IMR-90 (cell line): ENCODE results near the gene CISTR. TPM values are rescaled to one million over a fixed set of nuclear protein-coding genes. Genes with fewer than 3 reads are reported as not detected.

Experiments used
- ATAC-seq: fragments of 200-7000 bp; cut with Tn5 transposase; 2 replicates; pipeline ENCODE4 v1.9.1; 2020; ENCODE audit warnings: low read depth, mild to moderate bottlenecking, moderate library complexity
- BruUV-seq: library from RNA; stranded (reverse); fragments of 400-500 nt; replicated peaks from 2 replicates; lab custom pipeline; 2021; lab: Mats Ljungman, UMichigan
- CTCF ChIA-PET: fragments of 300-600 bp; formaldehyde crosslinking; extraction: SDS; loops from one replicate; lab custom pipeline; 2021; ENCODE audit warnings: antibody characterized with exemption; lab: Yijun Ruan, JAX
- POLR2A ChIA-PET: fragments of 300-600 bp; sonication (Branson Sonifier 250); formaldehyde crosslinking; loops from one replicate; lab custom pipeline; 2022; ENCODE audit warnings: antibody characterized with exemption; ENCODE audit not compliant: unreplicated experiment; lab: Charles Lee
- DNase-seq: peaks from one replicate; pipeline ENCODE4 v3.0.0; 2013
- H2AFZ ChIP-seq: replicated peaks from 2 replicates; pipeline ENCODE3; 2013; ENCODE audit warnings: low read length, mild to moderate bottlenecking; ENCODE audit not compliant: poor library complexity
- H2AK5ac ChIP-seq: 2 replicates; pipeline ENCODE4 v1.6.1; 2013; ENCODE audit warnings: low read depth, low read length, inconsistent platforms
- H2AK9ac ChIP-seq: replicated peaks from 2 replicates; pipeline ENCODE3; 2013; ENCODE audit warnings: mild to moderate bottlenecking, low read depth, low read length, moderate library complexity; ENCODE audit not compliant: poor library complexity
- H2BK120ac ChIP-seq: 2 replicates; pipeline ENCODE4 v1.6.1; 2013; ENCODE audit warnings: low read depth, low read length, inconsistent platforms
- H2BK15ac ChIP-seq: 3 replicates; pipeline ENCODE4 v1.6.1; 2013; ENCODE audit warnings: low read depth, low read length, inconsistent platforms
- H2BK20ac ChIP-seq: 2 replicates; pipeline ENCODE4 v1.6.1; 2013; ENCODE audit warnings: low read depth, mild to moderate bottlenecking, inconsistent platforms, low read length, moderate library complexity
- H2BK5ac ChIP-seq: 2 replicates; pipeline ENCODE4 v1.6.1; 2013; ENCODE audit warnings: mild to moderate bottlenecking, low read depth, low read length, inconsistent platforms; ENCODE audit not compliant: poor library complexity, severe bottlenecking
- H3K14ac ChIP-seq: replicated peaks from 2 replicates; pipeline ENCODE4 v1.6.1; 2013; ENCODE audit warnings: low read depth, low read length, inconsistent platforms
- H3K18ac ChIP-seq: 2 replicates; pipeline ENCODE4 v1.6.1; 2013; ENCODE audit warnings: low read depth, low read length, control low read depth
- H3K23ac ChIP-seq: 2 replicates; pipeline ENCODE4 v1.6.1; 2013; ENCODE audit warnings: low read depth, low read length, inconsistent platforms
- H3K27ac ChIP-seq: 2 replicates; pipeline ENCODE4 v1.5.1; 2013; ENCODE audit warnings: mild to moderate bottlenecking, control low read depth, low read length; ENCODE audit not compliant: insufficient read depth
- H3K27me3 ChIP-seq: 2 replicates; pipeline ENCODE4 v1.6.1; 2013; ENCODE audit warnings: low read length; ENCODE audit not compliant: control insufficient read depth, insufficient read depth
- H3K36me3 ChIP-seq: 2 replicates; pipeline ENCODE4 v1.6.1; 2013; ENCODE audit warnings: low read length, mixed read lengths; ENCODE audit not compliant: control insufficient read depth, insufficient read depth
- H3K4ac ChIP-seq: 2 replicates; pipeline ENCODE4 v1.6.1; 2013; ENCODE audit warnings: low read depth, low read length, inconsistent platforms
- H3K4me1 ChIP-seq: 2 replicates; pipeline ENCODE4 v1.6.1; 2013; ENCODE audit warnings: low read length, mixed read lengths; ENCODE audit not compliant: control insufficient read depth, insufficient read depth
- H3K4me2 ChIP-seq: 2 replicates; pipeline ENCODE4 v1.6.1; 2013; ENCODE audit warnings: low read depth, mild to moderate bottlenecking, control low read depth, low read length, moderate library complexity
- H3K4me3 ChIP-seq: 2 replicates; pipeline ENCODE4 v1.5.1; 2013; ENCODE audit warnings: low read depth, mild to moderate bottlenecking, control low read depth, low read length, moderate library complexity; ENCODE audit not compliant: insufficient read depth
- H3K56ac ChIP-seq: 2 replicates; pipeline ENCODE4 v1.6.1; 2013; ENCODE audit warnings: low read length, inconsistent platforms; ENCODE audit not compliant: insufficient read depth; ENCODE audit errors: extremely low read depth
- H3K79me1 ChIP-seq, 2 experiments: 2 replicates each; pipeline ENCODE4 v1.6.1; 2013; ENCODE audit warnings: low read length in 2 of 2, inconsistent platforms in 1 of 2, low read depth in 1 of 2
- H3K9ac ChIP-seq: 2 replicates; pipeline ENCODE4 v1.6.1; 2013; ENCODE audit warnings: low read depth, low read length, control low read depth
- H3K9me1 ChIP-seq: 2 replicates; pipeline ENCODE4 v1.6.1; 2013; ENCODE audit warnings: low read length, inconsistent platforms; ENCODE audit not compliant: insufficient read depth
- H3K9me3 ChIP-seq: 2 replicates; pipeline ENCODE4 v1.6.1; 2013; ENCODE audit warnings: low read length; ENCODE audit not compliant: control insufficient read depth, insufficient read depth
- H4K20me1 ChIP-seq: 2 replicates; pipeline ENCODE4 v1.6.1; 2013; ENCODE audit warnings: low read length, inconsistent platforms; ENCODE audit not compliant: insufficient read depth
- H4K5ac ChIP-seq: 2 replicates; pipeline ENCODE4 v1.6.1; 2013; ENCODE audit warnings: mild to moderate bottlenecking, low read depth, low read length, control low read depth
- H4K8ac ChIP-seq, 2 experiments: 2 replicates each; pipeline ENCODE4 v1.6.1; 2013; ENCODE audit warnings: low read depth in 2 of 2, low read length in 2 of 2, control low read depth in 1 of 2, inconsistent platforms in 1 of 2
- H4K91ac ChIP-seq: 2 replicates; pipeline ENCODE4 v1.6.1; 2013; ENCODE audit warnings: low read depth, low read length, inconsistent platforms; ENCODE audit not compliant: insufficient read depth
- BHLHE40 ChIP-seq: fragments of 150-350 bp; IDR thresholded peaks from 2 replicates; pipeline ENCODE4 v1.6.1; 2016; ENCODE audit warnings: mild to moderate bottlenecking, low read depth, low read length
- CEBPB ChIP-seq: IDR thresholded peaks from 2 replicates; pipeline ENCODE4 v1.6.1; 2012; ENCODE audit warnings: low read depth, low read length, improper control_type of control experiment
- CHD1 ChIP-seq: IDR thresholded peaks from 2 replicates; pipeline ENCODE4 v1.6.1; 2012; ENCODE audit warnings: low read depth, low read length, improper control_type of control experiment
- MAFK ChIP-seq: IDR thresholded peaks from 2 replicates; pipeline ENCODE4 v1.6.1; 2012; ENCODE audit warnings: low read depth, low read length, improper control_type of control experiment
- MAZ ChIP-seq: IDR thresholded peaks from 2 replicates; pipeline ENCODE4 v1.6.1; 2012; ENCODE audit warnings: low read depth, mild to moderate bottlenecking, low read length, improper control_type of control experiment, moderate library complexity, borderline replicate concordance
- POLR2A ChIP-seq: IDR thresholded peaks from 2 replicates; pipeline ENCODE4 v1.6.1; 2012; ENCODE audit warnings: mild to moderate bottlenecking, low read depth, low read length
- RCOR1 ChIP-seq: IDR thresholded peaks from 2 replicates; pipeline ENCODE4 v1.6.1; 2012; ENCODE audit warnings: mild to moderate bottlenecking, low read length, improper control_type of control experiment; ENCODE audit not compliant: insufficient replicate concordance
- RFX5 ChIP-seq: IDR thresholded peaks from 2 replicates; pipeline ENCODE4 v1.8.0; 2012; ENCODE audit warnings: low read depth, mild to moderate bottlenecking, low read length, moderate library complexity
- SMC3 ChIP-seq: fragments of 150-350 bp; IDR thresholded peaks from 2 replicates; pipeline ENCODE4 v1.6.1; 2016; ENCODE audit warnings: low read depth, mild to moderate bottlenecking, antibody characterized with exemption, low read length, moderate library complexity
- WGBS, 2 experiments: methylation state at CpG; one replicate each; pipeline versions ENCODE4 v1.1.5 to v1.1.7; 2013; ENCODE audit warnings: missing lambda C conversion rate in 2 of 2; ENCODE audit not compliant: insufficient read length in 1 of 2; ENCODE audit errors: extremely low coverage in 2 of 2; 5-methylcytosine and 5-hydroxymethylcytosine counted together
- dilution Hi-C: fragments of 300-500 bp; cut with HindIII; formaldehyde crosslinking; loops from one replicate; pipeline ENCODE4 v1.14.3; 2018; ENCODE audit warnings: low sequenced_read_pairs; ENCODE audit not compliant: unreplicated experiment
- in situ Hi-C: fragments of 300-500 bp; cut with MboI; formaldehyde crosslinking; loops from 3 replicates; pipeline ENCODE4 v1.14.3; 2019; ENCODE audit warnings: low sequenced_read_pairs, inconsistent platforms, mixed read lengths
- intact Hi-C: fragments of 100-400 bp; cut with micrococcal nuclease; formaldehyde crosslinking; loops from 2 replicates; pipeline ENCODE4 v1.10.0; 2022
- polyA plus RNA-seq, 3 experiments: library from polyadenylated mRNA; depleted of rRNA; stranded (reverse); fragments of >200 nt; gene quantifications; 2 replicates each; pipeline ENCODE4 v1.2.3, GENCODE V29; 2012; ENCODE audit warnings: low replicate concordance in 1 of 3
- total RNA-seq: library from RNA; depleted of rRNA; stranded (reverse); fragments of >200 nt; gene quantifications from 2 replicates; pipeline ENCODE4 v1.2.3, GENCODE V29; 2012
- TF ChIP-seq, protein P1 (sequence below): conservative IDR thresholded peaks from 2 replicates; pipeline ENCODE4 v1.5.1; 2012; ENCODE audit warnings: mild to moderate bottlenecking, low read depth, low read length, improper control_type of control experiment
- TF ChIP-seq, protein P2 (sequence below): fragments of 150-350 bp; IDR thresholded peaks from 2 replicates; pipeline ENCODE4 v1.6.1; 2016; ENCODE audit warnings: low read depth, mild to moderate bottlenecking, low read length, moderate library complexity, borderline replicate concordance

CISTR gene
- total and polyA plus RNA-seq, 2 of the 4 experiments (the other 2 are of a cell fraction) = not detected

DNA sequence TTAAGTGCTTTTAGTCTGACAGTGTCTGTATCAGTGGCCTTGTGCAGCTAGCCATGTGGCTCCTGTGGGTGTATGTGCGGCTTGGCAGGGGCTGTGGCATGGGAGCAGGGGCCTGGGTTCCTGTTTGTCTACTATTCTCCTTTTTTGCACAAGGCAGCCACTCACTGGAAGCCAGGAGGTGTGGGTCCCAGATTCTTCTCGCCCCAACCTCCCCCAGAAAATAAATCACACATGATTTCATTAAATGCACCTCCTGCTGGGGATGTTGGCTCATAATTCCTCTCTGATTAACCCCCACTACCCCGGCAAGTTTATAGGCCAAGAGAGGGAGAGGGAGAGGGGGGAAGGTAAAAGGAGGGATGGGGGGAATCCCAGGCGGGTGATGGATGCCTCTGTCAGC lies 42.1 kb downstream of the CISTR start:
- Histone ChIP-seq H4K20me1 (no peaks in the 10 kb centered on the region), H3K4me3 (no peak overlapping the region), H4K5ac (no peak overlapping the region), H4K8ac (no peak overlapping the region), H3K79me1 (no peaks in the 10 kb centered on the region), H3K14ac (no peak overlapping the region), H2AK9ac (no peak overlapping the region), H2BK120ac (no peak overlapping the region), H4K91ac (no peak overlapping the region), H2AFZ (no peak overlapping the region), H3K56ac (no peak overlapping the region), H3K27ac (no peak overlapping the region), H3K4ac (no peak overlapping the region), H3K36me3 (peaks cover 33% of the 10 kb centered on the region), H2AK5ac (no peak overlapping the region), H3K4me1 (no peaks in the 10 kb centered on the region), H3K9me1 (no peaks in the 10 kb centered on the region), H3K27me3 (peaks cover 16% of the 10 kb centered on the region), H3K9me3 (no peaks in the 10 kb centered on the region), H3K9ac (no peak overlapping the region), H3K4me2 (no peak overlapping the region), H3K18ac (no peak overlapping the region), H2BK15ac (no peak overlapping the region), H2BK5ac (no peak overlapping the region), H2BK20ac (no peak overlapping the region), H3K23ac (no peak overlapping the region)
- no peak for DNase-seq
- WGBS, 2 experiments = no CpG with 5 or more reads among the region's 4 CpGs
- no TSS peak for BruUV-seq
- ChIA-PET POLR2A (no interaction called here), CTCF (interaction anchor here (0.5 kb wide), 1 partner anchor 55 kb away, joined by 6 read pairs; no protein-coding TSS in a partner anchor)
- ATAC-seq = no peak
- dilution Hi-C loops (no loop called here), in situ Hi-C loops (loop anchor here (10.0 kb wide), 1 partner anchor 485 kb away; no protein-coding TSS in a partner anchor), intact Hi-C loops (loop anchor here (10.0 kb wide), 2 partner anchors 295 to 495 kb away; partner anchors contain the start of genes HOXC8 and HOXC9)
- TF ChIP-seq CEBPB (no peak), RFX5 (no peak), MAFK (no peak), POLR2A (no peak), SMC3 (no peak), BHLHE40 (no peak), CHD1 (no peak), RCOR1 (no peak), MAZ (no peak)
- TF ChIP-seq, protein P1, sequence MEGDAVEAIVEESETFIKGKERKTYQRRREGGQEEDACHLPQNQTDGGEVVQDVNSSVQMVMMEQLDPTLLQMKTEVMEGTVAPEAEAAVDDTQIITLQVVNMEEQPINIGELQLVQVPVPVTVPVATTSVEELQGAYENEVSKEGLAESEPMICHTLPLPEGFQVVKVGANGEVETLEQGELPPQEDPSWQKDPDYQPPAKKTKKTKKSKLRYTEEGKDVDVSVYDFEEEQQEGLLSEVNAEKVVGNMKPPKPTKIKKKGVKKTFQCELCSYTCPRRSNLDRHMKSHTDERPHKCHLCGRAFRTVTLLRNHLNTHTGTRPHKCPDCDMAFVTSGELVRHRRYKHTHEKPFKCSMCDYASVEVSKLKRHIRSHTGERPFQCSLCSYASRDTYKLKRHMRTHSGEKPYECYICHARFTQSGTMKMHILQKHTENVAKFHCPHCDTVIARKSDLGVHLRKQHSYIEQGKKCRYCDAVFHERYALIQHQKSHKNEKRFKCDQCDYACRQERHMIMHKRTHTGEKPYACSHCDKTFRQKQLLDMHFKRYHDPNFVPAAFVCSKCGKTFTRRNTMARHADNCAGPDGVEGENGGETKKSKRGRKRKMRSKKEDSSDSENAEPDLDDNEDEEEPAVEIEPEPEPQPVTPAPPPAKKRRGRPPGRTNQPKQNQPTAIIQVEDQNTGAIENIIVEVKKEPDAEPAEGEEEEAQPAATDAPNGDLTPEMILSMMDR = no peak
- TF ChIP-seq, protein P2, sequence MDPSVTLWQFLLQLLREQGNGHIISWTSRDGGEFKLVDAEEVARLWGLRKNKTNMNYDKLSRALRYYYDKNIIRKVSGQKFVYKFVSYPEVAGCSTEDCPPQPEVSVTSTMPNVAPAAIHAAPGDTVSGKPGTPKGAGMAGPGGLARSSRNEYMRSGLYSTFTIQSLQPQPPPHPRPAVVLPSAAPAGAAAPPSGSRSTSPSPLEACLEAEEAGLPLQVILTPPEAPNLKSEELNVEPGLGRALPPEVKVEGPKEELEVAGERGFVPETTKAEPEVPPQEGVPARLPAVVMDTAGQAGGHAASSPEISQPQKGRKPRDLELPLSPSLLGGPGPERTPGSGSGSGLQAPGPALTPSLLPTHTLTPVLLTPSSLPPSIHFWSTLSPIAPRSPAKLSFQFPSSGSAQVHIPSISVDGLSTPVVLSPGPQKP = no peak
